ENCODE results near the gene CNR1. TPM values are rescaled to one million over a fixed set of nuclear protein-coding genes. Genes with fewer than 3 reads are reported as not detected.

Gene CNR1
- total and polyA plus RNA-seq, 2 donors (not counting 3 experiments of a cell fraction or from before 2014, with no cell fraction given): 0.06 TPM; not detected in 1

GRCh38 chr6:88161940-88162339 is 4.2 kb downstream of the CNR1 start:
- intact Hi-C loops (cut with micrococcal nuclease): loop anchor here (10.0 kb wide), 2 partner anchors 333 to 713 kb away; no protein-coding TSS in a partner anchor
- no peaks in the 10 kb centered on the region for H3K9me1 ChIP-seq (replicated peaks; ENCODE audit: control insufficient read depth, extremely low read depth, insufficient read depth, low read length)
- H3K9ac ChIP-seq (replicated peaks; ENCODE audit: extremely low read depth, insufficient read depth, low read length): no peak overlapping the region
- no peak overlapping the region for H3K4me3 ChIP-seq (replicated peaks in 1 of 3; ENCODE audit: insufficient read depth in 1 of 3, low read depth in 1 of 3, low read length in 3 of 3)
- POLR2A ChIA-PET: no interaction called here
- CTCF ChIA-PET: no interaction called here
- peaks cover 12% of the 10 kb centered on the region for H3K4me1 ChIP-seq (ENCODE audit: control insufficient read depth, extremely low read depth, insufficient read depth, low read length)
- FAIRE-seq (no peak), DNase-seq (ENCODE audit: low read depth, low spot score) (no peak)
- no peak overlapping the region for H3K27ac ChIP-seq (ENCODE audit: insufficient read depth, low read depth, low read length)
- no TSS peak for BruUV-seq (replicated peaks)
- H3K27me3 ChIP-seq (ENCODE audit: control insufficient read depth in 2 of 2, insufficient read depth in 2 of 2, low read length in 2 of 2): peaks cover 21 to 38% of the 10 kb centered on the region in 2 experiments
- TF ChIP-seq CTCF (IDR thresholded peaks at IDR 0.05; ENCODE audit: extremely low read depth in 1 of 2, insufficient read depth in 1 of 2, low read depth in 1 of 2, low read length in 2 of 2): no peak
- no peak for TF ChIP-seq POLR2A (IDR thresholded peaks at IDR 0.05; ENCODE audit: low read depth, low read length)
- TF ChIP-seq POLR2AphosphoS5 (IDR thresholded peaks at IDR 0.05; ENCODE audit: insufficient read depth, low read depth, low read length): no peak
- TF ChIP-seq EZH2 (IDR thresholded peaks at IDR 0.05; ENCODE audit: borderline replicate concordance, low read depth, low read length, severe bottlenecking): no peak
- TF ChIP-seq GATA2 (IDR thresholded peaks at IDR 0.05; ENCODE audit: insufficient read depth, insufficient read length, low read depth, low read length): no peak
- TF ChIP-seq MAX (IDR thresholded peaks at IDR 0.05; ENCODE audit: insufficient read depth, insufficient read length): no peak
- TF ChIP-seq FOS (IDR thresholded peaks at IDR 0.05; ENCODE audit: borderline replicate concordance, insufficient read depth, low read length): no peak
- no peak for TF ChIP-seq MYC (IDR thresholded peaks at IDR 0.05; ENCODE audit: low read depth, low read length)
- no peak for TF ChIP-seq JUN (IDR thresholded peaks at IDR 0.05; ENCODE audit: borderline replicate concordance, insufficient read depth, insufficient read length, low read depth)
- dilution Hi-C loops (cut with MboI; ENCODE audit: extremely low pct_ligation_motif_present, low sequenced_read_pairs): no loop called here
- H3K4me2 ChIP-seq (ENCODE audit: insufficient read depth, low read length): no peak overlapping the region
- no peak overlapping the region for H2AFZ ChIP-seq (ENCODE audit: low read depth, low read length)
- H3K79me2 ChIP-seq (ENCODE audit: control insufficient read depth, insufficient read depth, low read length): no peaks in the 10 kb centered on the region
- H3K36me3 ChIP-seq (ENCODE audit: control insufficient read depth in 2 of 2, extremely low read depth in 1 of 2, insufficient read depth in 2 of 2, low read length in 2 of 2): no peaks in the 10 kb centered on the region
- H4K20me1 ChIP-seq (replicated peaks; ENCODE audit: control insufficient read depth, extremely low read depth, insufficient read depth, low read length): no peaks in the 10 kb centered on the region
- H3K9me3 ChIP-seq (replicated peaks; ENCODE audit: control insufficient read depth, insufficient read depth, low read length): no peaks in the 10 kb centered on the region
